CD4-positive, alpha-beta T cell treated with Interleukin-21 for 1 hour (primary cell): ENCODE measurements around the gene TMPRSS15.

Experiments used
- DNase-seq: peaks from one replicate; pipeline ENCODE4 v3.0.0-alpha.2; 2020

The TMPRSS15 gene

DNA sequence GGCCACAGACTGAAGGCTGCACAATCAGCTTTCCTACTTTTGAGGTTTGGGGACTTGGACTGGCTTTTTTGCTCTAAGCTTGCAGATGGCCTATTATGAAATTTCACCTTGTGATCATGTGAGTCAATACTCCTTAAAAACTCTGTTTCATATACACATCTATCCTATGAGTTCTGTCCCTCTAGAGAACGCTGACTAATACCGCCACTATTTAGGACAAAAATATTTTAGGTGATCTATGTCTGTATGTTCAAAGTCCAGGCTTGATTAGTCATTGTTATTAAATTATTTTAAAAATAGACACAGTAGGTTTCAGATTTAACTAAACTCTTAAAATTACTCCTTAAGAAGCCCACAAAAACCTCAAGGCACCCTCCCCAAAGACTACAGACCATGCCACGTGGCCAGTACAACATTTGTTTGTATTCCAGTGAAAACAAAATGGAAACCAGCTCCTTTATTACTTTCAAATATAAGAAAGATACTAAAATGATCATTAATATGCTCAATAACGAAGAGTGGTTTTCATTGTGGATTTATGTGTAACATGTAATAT is 63.1 kb downstream of the TMPRSS15 start:
- no peak for DNase-seq

DNA sequence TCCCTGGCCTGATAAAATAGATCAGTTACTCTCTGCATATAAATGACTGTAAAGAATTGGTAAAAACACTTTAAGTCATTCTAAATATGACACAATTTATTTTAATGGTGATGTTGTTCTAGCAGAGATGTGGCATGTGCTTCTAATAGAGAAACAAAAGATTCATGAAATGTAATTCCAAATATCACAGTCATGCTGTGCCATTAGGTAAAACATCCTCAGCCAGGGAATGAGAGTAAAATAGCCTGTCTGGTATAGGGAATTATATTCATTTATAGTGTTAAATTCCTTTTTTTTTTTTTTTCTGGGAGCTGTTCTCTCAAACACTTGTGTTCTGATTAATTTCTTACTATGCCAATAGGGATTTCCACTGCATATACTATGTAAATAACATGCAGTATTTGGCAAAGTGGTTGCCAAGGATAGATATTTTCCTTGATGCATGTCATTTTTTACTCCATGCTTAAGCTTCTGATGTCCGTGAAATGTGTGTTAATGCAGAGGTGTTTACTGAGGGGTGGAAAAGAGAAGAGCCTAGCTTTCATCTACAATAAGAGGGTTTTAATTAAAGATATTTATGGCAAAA is 67.8 kb downstream of the TMPRSS15 start:
- no peak for DNase-seq

DNA sequence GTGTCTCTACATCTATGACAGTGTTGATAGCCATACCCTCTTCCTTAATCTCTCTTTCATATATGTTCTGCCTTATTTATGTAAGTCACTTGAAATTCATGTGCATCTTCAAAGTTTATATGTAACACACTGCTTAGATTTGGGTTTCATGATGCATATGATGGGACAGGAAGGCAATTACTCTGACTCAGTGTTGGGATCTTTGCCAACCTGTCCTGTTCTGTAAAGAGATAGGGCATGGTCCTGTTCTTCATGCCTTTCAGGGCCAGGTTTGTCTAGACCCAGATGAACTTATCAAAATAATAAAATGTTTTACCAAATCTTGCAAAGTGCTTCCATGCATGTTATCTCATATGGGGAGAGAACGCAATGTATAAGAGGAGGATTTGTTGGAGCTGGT is 69.5 kb downstream of the TMPRSS15 start:
- DNase-seq = no peak

DNA sequence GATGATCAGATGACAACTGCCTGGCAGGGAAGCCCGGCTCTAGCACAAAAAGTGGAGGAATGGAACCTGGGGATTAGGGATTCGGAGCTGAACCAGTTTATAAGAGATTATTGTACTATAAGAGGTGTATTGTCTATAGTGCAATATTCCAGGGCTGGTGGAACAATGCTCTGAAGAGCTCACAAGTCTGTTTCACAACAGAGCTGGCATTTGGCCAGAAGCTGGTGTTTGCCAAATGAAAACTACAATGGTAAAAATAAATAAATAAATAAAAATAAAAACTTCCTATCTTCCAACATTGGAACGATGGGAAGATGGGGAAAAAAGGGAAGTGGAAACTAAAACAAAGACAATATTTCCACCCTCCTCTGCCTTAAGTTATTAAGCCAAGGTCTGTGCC is 85.4 kb downstream of the TMPRSS15 start:
- no peak for DNase-seq

DNA sequence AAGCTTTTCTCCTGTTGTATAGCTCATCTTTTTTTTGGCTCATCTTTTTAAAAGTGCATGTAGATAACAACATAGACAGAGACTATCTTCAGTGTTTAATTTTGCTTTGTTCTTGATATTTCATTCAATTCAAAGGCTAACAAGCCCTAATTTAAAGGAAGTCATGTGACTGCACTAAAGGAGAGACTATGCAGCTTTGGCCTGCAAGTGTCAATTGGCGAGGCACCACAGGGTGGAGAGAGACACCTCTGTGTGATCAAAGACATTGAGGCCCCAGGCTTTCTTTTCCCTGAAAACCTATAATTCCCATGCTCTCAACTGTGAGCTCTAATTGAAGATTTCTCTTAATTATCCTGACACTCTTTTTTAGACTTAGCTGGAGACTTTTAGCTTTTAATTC is 105.4 kb downstream of the TMPRSS15 start:
- DNase-seq = no peak

DNA sequence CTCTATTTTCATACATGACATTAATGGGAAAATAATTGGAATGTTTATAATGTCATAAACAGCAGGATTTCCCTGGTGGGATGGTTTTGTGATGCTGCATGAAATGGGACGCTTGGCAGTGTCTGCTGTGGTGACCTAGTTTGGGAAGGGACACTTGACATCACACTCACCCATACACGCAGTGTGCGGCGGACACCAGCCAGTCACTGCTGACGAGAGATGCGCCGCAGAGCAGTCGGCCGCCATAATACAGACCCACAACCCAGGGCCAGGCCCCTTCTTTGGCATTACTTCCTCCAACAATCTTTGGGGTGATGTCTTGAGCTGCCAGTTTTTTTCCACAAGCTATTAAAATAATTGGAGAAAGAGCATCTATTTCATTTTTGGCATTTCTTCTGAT is 109.5 kb downstream of the TMPRSS15 start:
- no peak for DNase-seq

DNA sequence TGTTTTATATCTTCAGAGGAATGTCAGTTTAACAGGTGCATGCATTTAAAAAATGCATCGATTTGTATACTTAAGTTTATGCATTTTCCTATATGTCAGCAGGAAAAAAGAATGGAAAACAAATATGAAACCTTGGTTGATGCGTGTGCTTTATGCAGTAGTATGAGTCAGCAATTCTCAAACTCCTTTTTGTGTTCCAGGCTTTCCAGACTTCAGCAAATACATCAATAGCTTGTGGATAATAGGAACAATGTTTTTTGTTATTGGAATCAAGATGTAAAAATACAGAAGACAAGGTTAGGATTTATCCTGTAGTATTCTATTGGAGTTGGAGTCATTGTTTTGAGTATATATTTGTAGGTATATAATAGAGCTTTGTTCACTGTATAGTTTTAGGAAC is 113.7 kb downstream of the TMPRSS15 start:
- DNase-seq = no peak

DNA sequence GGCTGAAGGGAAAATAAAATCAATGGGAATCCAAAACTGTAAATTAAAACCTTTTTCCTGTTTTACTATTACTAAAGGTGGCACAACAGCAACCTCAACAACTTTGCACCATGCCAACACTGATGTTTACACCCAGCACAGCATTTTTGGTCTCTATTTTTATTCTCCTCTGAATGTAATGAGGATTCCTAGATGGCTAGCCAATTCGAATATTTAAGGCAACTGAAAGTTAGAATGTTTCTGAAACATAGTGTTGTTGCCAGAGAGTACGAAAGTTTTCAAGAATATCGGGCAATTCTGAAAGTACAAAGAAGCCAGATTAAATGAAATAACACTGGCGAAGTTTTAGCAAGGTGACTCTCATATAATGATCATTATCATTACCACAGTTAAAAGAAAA is 118.2 kb downstream of the TMPRSS15 start:
- DNase-seq = no peak

DNA sequence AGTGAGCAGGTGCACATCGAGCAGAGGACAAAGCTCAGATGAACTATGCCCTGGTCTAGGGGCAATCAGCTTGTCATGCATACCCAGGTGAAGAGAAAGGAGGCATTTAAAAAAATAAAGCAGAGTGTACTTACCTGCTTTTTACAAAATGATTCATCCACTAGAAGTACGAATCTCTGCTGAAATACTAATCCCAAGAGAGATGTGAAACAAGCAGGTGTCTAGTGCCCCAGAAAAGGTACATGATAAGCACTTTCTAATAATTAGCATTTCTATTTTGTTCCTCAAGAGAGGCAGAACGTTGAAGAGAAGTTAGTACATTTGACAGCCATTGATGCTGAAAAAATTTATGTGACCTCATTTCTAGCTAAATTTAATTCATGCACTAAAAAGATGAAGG is 127.8 kb downstream of the TMPRSS15 start:
- no peak for DNase-seq

DNA sequence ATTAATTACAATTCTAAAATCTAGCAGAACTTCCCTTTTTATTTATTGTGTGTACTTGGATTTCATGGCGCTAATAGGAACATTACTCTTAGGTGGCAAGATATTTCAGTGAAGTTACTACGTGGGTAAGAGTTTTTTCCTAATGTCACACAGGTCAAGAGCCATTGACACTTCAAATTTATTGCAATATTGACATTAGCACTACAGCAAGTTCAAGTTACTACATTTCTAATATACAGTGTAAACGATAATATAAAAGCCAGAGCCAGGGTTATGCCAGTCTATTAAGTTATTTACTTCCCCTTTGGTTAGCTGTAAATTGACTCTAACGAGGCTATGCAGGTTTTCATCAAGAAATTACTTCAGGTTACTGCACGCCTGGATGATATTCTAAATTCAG is 129.2 kb downstream of the TMPRSS15 start:
- DNase-seq = no peak

DNA sequence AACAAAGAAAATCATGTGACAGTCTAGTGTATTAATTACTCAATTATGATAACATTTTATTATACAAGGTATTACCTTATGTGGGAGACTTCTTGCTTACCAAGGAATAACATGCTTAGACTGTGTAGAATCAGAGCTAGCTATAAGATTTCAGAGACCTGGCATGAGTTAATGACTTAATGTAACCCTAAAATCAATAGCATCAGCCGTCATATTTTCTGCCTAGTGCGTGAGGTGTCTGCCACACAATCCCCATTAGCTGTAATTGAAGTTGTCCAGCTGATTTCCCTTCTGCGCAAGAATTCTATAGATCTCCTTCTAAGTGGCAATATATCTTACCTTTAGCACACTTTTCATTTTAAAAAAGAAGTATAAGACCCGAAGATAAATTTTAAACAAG is 130.2 kb downstream of the TMPRSS15 start:
- no peak for DNase-seq

DNA sequence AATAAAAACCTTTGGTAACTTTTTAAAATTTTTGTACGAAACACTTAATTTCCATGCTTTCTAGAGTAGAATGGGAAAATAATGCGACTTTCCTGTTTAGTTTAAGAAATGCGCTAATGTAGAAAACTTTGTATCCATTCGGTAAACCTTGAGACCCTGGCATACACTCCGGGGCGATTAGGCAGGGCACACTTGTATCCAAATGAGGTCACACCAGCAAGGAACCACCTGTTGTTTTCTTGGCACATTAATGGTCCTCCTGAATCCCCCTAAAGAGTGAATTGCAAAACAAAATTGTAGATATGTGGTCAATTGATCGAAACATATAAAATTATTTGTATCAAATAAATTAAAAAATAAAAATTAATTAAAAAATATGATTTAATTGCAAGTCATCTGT is 133.7 kb downstream of the TMPRSS15 start:
- DNase-seq = no peak

DNA sequence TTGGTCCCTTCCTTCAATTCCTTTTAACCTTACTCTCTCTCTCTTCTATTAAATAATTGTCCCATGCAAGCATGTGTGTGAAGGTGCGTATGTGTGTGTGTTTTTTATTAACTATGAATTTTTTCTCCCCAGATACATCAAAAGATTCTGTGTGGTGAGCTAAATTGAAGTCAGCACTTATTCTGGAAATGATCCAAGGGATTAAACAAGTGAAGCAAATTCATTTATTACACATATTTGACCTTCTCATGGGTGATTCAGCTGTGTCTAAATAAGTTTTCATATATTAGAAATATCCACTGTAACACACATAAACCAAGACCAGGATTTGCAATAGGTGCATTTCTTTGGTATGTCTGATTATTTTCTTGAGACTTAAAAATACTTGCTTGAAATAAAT is 134.7 kb downstream of the TMPRSS15 start:
- no peak for DNase-seq

DNA sequence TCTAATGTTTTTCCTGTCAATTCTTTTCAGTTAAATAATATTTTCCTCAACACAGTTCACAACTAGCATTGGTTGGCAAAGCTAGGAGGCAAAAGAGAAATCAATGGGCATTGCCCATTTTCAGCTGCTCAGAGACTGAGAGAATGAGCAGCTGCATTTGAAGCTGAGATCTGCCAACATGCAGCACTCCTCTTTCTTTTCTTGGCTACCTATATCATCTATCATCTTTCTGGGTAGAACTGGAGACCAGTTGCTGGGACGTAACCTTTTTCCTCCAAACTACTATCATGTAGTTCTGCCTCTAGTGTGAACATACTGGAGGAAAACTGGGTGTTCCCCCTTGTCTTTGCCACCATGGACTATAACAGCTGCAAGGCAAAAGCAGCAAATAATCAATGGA is 136.1 kb downstream of the TMPRSS15 start:
- no peak for DNase-seq

DNA sequence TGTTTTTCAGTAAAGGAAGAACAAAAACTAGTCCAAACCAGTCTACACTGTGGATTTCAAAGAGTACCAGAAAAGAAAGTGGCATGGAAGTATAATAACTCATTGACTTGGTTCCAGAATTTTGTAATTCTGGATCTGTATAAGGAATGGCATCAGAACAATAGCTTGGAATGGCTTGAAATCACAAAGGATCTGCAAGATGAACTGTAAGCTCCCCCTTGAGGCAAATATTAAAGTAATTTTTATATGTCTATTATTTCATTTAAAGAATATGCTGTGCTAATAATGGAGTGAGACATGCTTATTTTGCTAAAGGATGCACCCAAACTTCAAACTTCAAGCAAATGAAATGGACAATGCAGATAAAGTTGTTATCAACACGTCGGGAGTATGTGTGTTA is 137.6 kb downstream of the TMPRSS15 start:
- DNase-seq = no peak

DNA sequence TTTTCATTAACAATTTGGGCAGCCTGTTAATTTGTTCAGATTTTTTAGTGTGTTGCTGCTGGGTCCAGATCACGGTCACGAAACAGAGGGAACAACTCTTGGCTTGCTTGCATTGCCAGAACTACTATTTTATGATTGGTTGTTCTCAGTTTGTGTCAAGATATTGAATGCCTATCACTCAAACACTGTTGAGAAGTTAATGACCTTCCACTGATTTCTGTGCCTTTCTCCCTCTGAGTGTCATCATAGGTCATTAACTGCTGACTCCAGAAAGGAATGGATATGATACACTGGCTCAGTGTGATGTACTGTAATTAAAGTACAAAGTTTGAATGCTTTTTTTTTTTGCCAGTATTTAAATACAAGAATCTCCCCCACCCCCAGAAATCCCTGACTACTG is 149.8 kb downstream of the TMPRSS15 start:
- no peak for DNase-seq

DNA sequence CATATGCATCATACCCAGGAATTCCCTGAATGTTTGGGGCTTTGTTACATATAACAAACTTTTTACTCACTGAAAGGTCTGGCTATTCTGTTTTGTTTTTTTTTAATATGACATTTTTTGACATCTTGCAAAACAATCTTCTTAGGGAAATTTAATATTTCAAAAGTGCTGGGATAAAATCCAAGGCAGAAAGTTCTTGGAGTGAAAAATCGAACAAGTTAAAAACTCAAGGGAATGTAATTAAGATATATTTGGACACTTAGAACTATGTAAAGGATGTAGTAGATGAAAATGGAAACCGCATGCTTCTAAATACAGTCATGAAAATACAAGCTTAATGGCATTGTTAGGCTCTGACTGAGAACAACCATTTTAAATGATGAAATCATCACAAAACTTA is 150.4 kb downstream of the TMPRSS15 start:
- DNase-seq = no peak

DNA sequence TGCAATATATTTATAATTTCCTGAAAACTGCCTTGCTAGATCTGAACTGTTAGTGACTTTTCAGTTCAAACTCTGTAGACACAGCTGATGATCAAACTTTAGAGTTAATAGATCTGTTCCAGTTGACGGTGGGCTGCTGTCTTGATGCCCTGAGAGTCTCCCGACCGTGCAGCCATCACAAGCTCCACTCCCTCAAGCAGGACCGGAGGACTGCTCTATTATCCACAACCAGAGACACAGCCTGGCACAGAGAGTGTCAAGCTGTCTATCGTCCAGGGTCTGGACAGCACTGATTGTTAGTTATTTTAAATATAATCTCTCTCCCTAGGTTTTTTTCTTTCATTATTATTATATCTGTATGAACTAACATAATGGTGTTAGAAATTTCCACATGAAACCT is 150.9 kb downstream of the TMPRSS15 start:
- DNase-seq = no peak

DNA sequence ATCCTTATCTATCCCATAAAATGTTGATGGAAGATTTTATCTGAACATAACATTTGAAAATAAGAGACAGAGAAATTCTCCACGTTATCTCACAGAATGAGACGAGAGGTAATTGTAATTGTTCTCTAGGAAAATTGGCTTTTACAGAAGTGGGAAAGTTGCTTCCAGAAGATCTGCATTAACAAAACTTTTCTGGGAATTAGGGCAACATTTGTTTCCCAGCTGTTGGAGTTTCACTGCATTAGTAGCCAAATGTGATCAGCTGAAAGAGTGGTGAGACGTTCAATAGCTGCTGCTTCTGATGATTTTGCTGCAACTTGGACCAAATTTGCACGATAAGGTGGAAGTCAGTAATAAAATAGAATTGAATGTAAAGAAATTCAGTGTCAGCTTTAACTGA is 151.3 kb downstream of the TMPRSS15 start:
- no peak for DNase-seq

DNA sequence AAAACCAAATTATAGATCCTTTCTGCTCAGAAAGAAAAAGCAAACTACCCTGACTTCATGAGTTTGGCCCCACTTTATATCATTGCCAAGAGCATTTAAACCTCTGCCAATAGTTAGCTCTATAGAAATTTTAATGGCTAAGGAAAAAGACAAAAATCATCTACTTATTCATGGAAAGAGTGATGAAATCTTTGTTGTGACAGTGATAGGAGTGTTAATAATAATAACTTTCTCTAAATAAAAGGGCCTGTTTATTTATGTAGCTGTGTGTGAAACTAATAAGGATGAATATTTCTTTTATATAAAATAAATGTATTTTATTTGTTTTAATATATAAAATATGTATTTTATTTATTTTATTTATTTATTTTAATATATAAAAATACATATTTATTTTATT is 152.5 kb downstream of the TMPRSS15 start:
- DNase-seq = no peak

DNA sequence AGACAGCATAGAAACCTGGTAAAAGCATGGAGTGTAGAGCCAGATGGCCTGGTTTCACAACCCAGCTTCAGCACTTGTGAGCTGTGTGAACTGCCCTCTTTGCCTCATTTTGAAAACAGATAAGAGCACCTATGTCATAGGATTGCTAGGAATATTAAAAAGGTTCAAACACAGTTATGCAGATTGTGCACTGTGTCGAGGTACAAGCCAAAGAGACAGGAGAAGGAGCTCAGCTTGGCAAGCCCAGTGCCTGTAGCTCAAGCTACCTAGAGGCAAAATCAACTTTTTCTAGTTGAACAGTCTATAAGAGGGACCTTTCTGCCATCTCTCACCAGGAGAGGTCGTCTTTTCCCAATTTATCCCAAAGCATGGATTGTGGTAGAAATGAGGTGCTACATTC is 153.9 kb downstream of the TMPRSS15 start:
- no peak for DNase-seq

DNA sequence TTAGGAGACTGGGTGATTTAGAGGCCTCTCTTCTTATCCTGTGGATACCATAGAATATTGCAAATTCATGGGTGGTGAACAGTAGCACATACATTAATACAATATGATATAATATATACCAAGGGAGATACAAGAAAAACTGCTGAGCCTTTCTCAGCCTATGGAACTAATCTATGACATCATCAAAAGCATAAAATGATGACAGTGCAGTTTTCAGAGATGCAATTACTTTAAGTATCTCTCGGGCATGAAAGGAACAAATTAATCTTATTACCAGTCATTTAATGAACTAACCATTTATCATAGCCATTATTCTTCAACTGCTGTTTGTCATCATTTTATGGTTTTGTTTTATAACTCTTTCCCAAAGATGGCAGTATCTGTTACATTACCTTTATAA is 155.4 kb downstream of the TMPRSS15 start:
- no peak for DNase-seq

DNA sequence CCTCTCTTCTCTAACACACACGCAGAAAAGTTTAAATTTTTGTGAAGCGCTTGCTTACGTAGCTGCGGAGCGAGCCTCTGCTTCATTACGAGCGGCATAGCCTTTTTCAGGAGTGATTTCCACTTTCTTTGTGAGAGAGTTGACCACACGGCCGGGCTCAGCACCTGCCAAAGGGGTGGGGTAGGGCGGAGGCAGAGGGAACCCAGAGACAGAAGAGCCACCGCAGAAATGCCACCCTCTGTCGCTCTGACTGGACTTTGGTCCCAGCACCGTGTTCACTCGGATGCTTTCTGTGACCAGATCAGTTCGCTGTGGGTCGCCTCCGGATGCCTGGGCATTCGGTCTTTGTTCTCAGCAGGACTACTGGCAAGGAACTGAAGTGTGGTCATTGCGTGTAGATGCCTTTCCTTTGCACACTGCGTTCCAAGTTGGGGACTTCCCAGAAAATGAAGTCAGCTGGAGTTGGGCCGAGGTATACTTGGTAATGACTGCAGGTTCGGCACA is 158.1 kb downstream of the TMPRSS15 start:
- no peak for DNase-seq

DNA sequence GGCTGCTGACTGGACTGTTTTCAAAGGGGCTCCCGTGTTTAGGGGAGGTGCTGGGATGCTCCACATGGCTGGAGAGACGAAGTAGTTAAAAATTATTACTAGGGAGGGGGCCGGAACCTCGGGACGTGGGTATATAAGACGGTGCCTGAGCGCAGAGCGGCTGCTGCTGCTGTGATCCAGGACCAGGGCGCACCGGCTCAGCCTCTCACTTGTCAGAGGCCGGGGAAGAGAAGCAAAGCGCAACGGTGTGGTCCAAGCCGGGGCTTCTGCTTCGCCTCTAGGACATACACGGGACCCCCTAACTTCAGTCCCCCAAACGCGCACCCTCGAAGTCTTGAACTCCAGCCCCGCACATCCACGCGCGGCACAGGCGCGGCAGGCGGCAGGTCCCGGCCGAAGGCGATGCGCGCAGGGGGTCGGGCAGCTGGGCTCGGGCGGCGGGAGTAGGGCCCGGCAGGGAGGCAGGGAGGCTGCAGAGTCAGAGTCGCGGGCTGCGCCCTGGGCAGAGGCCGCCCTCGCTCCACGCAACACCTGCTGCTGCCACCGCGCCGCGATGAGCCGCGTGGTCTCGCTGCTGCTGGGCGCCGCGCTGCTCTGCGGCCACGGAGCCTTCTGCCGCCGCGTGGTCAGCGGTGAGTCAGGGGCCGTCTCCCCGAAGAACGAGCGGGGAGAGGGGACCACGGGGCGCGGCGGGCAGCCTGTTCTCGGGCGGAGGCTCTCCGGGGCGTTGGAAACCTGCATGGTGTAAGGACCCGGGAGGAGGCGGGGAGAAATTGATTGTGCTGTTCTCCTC is 158.7 kb downstream of the TMPRSS15 start, which contains the start of gene CHODL:
TSS of gene CHODL (plus strand) at position 163 of the 793 bp plus-strand sequence. CDS start at position 554, 391 bp downstream.
- no peak for DNase-seq
